CD4-positive, alpha-beta T cell treated with Interferon gamma for 1 hour (primary cell): ENCODE measurements around the gene APOH.

Source experiments
- DNase-seq: peaks from one replicate; pipeline ENCODE4 v3.0.0-alpha.2; 2020

Gene APOH

GRCh38 chr17:66190738-66191592, 38.2 kb downstream of the APOH start:
- no peak for DNase-seq

- no peak for DNase-seq
Observed at GRCh38 chr17:66187718-66188117, 41.5 kb downstream of the APOH start.

GRCh38 chr17:66185862-66186261, 43.4 kb downstream of the APOH start:
- DNase-seq = no peak

- DNase-seq = no peak
Observed at GRCh38 chr17:66184392-66184791, 44.8 kb downstream of the APOH start.

GRCh38 chr17:66183529-66183928, 45.7 kb downstream of the APOH start:
- no peak for DNase-seq

GRCh38 chr17:66178642-66179041, 50.6 kb downstream of the APOH start:
- DNase-seq = no peak

GRCh38 chr17:66177048-66177447, 52.2 kb downstream of the APOH start:
- no peak for DNase-seq

GRCh38 chr17:66175892-66176291, 53.3 kb downstream of the APOH start:
- no peak for DNase-seq

GRCh38 chr17:66172691-66173223, 56.5 kb downstream of the APOH start:
- DNase-seq = no peak

- no peak for DNase-seq
Observed at GRCh38 chr17:66172144-66172543, 57.1 kb downstream of the APOH start.

- DNase-seq = no peak
Observed at GRCh38 chr17:66171692-66172091, 57.5 kb downstream of the APOH start.

GRCh38 chr17:66171172-66171571, 58.0 kb downstream of the APOH start:
- DNase-seq = no peak

- no peak for DNase-seq
Observed at GRCh38 chr17:66169839-66170238, 59.4 kb downstream of the APOH start.

- DNase-seq = no peak
Observed at GRCh38 chr17:66167189-66167815, 61.9 kb downstream of the APOH start.

- no peak for DNase-seq
Observed at GRCh38 chr17:66165537-66166123, 63.6 kb downstream of the APOH start.
